Effector memory CD8-positive, alpha-beta T cell (primary cell): Measurements from ENCODE around the gene PDZRN4.

Experiments
- ATAC-seq: fragments of 150-1000 bp; cut with Tn5 transposase; replicated peaks from 2 replicates; pipeline ENCODE4 v1.10.0; 2021; ENCODE audit warnings: mild to moderate bottlenecking, moderate library complexity
- DNase-seq, 3 experiments: peaks; one replicate each; pipeline ENCODE4 v3.0.0; 2021
- H3K27ac Mint-ChIP-seq, 2 donors: one replicate each; pipeline ENCODE4 v1.8.0; 2022; ENCODE audit warnings: mild to moderate bottlenecking in 2 of 2, mixed read lengths in 2 of 2, moderate library complexity in 2 of 2
- H3K27me3 Mint-ChIP-seq, 2 donors: one replicate each; pipeline ENCODE4 v1.8.0; 2022; ENCODE audit warnings: mixed read lengths in 2 of 2
- H3K36me3 Mint-ChIP-seq: one replicate; pipeline ENCODE4 v1.8.0; 2022; ENCODE audit warnings: mild to moderate bottlenecking, moderate library complexity, mixed read lengths; ENCODE audit not compliant: insufficient read depth
- H3K4me1 Mint-ChIP-seq, 2 donors: one replicate each; pipeline ENCODE4 v1.8.0; 2022; ENCODE audit warnings: low read depth in 2 of 2, mixed read lengths in 2 of 2
- H3K4me3 Mint-ChIP-seq, 2 donors: one replicate each; pipeline ENCODE4 v1.8.0; 2022; ENCODE audit warnings: mild to moderate bottlenecking in 2 of 2, mixed read lengths in 2 of 2, moderate library complexity in 2 of 2
- H3K9me3 Mint-ChIP-seq, 2 donors: one replicate each; pipeline ENCODE4 v1.8.0; 2022; ENCODE audit warnings: mixed read lengths in 2 of 2

The PDZRN4 gene

DNA sequence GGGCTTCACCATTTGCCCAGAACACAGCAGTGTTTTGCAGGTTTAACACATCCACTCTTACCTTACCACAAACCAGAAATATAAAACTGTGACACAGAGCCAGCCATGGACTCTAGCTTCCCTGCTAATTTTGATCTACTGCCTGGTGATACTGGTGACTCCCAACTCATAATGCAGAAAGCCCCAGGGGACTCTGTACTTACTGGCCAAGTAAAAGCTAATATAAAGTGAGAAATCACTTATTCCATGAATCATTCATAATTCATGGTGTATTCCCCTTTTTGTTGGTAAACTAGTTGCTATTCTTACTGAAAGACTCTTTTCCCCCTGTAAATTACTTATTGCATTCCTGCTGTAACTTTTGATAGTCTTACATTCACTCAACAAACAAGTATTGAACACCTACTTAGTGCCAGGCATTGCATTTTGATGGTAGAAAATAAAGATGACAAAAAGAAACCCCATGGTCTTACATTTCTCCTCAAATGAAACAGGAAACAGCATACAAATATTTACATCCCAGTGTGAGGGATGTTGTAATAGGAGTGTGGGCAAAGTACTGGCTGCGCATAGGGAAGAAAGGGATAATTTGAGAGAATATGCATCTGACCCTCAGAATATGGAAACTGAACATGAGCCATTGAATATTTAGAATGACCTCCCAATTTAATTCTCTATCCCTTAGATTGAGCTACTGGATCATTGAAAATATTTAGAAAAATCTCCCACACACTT is 279.6 kb downstream of the PDZRN4 start:
- H3K36me3 Mint-ChIP-seq, result no peaks in the 10 kb centered on the region
- no peak overlapping the region for H3K4me3 Mint-ChIP-seq
- DNase-seq (no peak), ATAC-seq (no peak)
- no peaks in the 10 kb centered on the region for H3K4me1 Mint-ChIP-seq
- H3K27ac Mint-ChIP-seq, result no peak overlapping the region
- no peaks in the 10 kb centered on the region for H3K27me3 Mint-ChIP-seq
- H3K9me3 Mint-ChIP-seq, result no peaks in the 10 kb centered on the region

DNA sequence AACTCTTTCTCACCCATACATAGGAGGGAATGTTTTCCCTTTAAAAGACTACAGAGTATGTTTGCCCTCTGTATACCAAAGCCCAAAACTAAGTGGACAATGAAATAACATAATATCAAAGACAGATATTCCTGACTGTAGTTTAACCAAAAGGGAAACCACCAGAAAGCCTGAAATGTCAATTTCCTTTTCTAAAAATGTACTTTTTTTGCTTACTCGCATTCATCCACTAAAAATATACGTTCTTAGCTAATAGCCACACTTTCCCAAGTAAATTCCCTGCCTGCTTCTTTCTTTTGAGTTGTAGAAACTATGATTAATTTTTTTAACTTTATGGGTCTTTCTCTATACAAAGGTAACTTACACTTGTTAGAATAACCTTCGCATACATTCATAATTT is 280.2 kb downstream of the PDZRN4 start:
- DNase-seq (no peak), ATAC-seq (no peak)
- H3K27ac Mint-ChIP-seq, result no peak overlapping the region
- H3K9me3 Mint-ChIP-seq, result no peaks in the 10 kb centered on the region
- no peaks in the 10 kb centered on the region for H3K36me3 Mint-ChIP-seq
- no peak overlapping the region for H3K4me3 Mint-ChIP-seq
- H3K27me3 Mint-ChIP-seq, result no peaks in the 10 kb centered on the region
- no peaks in the 10 kb centered on the region for H3K4me1 Mint-ChIP-seq

- no peaks in the 10 kb centered on the region for H3K9me3 Mint-ChIP-seq
- no peak for ATAC-seq
These were observed 280.6 kb downstream of the PDZRN4 start for GRCh38 chr12:41468756-41469155.

GRCh38 chr12:41473441-41473840 is 285.3 kb downstream of the PDZRN4 start:
- Mint-ChIP-seq H3K27ac (no peak overlapping the region), H3K36me3 (no peaks in the 10 kb centered on the region), H3K27me3 (no peaks in the 10 kb centered on the region), H3K4me1 (no peaks in the 10 kb centered on the region), H3K4me3 (no peak overlapping the region), H3K9me3 (peaks cover 0 to 1% of the 10 kb centered on the region in 2 donors)
- ATAC-seq (no peak), DNase-seq (no peak)

More at GRCh38 chr12:41468756-41469155, 280.6 kb downstream of the PDZRN4 start:
- no peaks in the 10 kb centered on the region for H3K4me1 Mint-ChIP-seq
- H3K27ac Mint-ChIP-seq, result no peak overlapping the region
- H3K36me3 Mint-ChIP-seq, result no peaks in the 10 kb centered on the region
- H3K27me3 Mint-ChIP-seq, result no peaks in the 10 kb centered on the region
- DNase-seq, result no peak
- no peak overlapping the region for H3K4me3 Mint-ChIP-seq

- Mint-ChIP-seq H3K9me3 (peaks cover 0 to 1% of the 10 kb centered on the region in 2 donors), H3K27me3 (no peaks in the 10 kb centered on the region), H3K36me3 (no peaks in the 10 kb centered on the region), H3K4me3 (no peak overlapping the region), H3K4me1 (no peaks in the 10 kb centered on the region), H3K27ac (no peak overlapping the region)
- DNase-seq, result no peak
- ATAC-seq, result no peak
These were observed 285.9 kb downstream of the PDZRN4 start for GRCh38 chr12:41474001-41474400.

DNA sequence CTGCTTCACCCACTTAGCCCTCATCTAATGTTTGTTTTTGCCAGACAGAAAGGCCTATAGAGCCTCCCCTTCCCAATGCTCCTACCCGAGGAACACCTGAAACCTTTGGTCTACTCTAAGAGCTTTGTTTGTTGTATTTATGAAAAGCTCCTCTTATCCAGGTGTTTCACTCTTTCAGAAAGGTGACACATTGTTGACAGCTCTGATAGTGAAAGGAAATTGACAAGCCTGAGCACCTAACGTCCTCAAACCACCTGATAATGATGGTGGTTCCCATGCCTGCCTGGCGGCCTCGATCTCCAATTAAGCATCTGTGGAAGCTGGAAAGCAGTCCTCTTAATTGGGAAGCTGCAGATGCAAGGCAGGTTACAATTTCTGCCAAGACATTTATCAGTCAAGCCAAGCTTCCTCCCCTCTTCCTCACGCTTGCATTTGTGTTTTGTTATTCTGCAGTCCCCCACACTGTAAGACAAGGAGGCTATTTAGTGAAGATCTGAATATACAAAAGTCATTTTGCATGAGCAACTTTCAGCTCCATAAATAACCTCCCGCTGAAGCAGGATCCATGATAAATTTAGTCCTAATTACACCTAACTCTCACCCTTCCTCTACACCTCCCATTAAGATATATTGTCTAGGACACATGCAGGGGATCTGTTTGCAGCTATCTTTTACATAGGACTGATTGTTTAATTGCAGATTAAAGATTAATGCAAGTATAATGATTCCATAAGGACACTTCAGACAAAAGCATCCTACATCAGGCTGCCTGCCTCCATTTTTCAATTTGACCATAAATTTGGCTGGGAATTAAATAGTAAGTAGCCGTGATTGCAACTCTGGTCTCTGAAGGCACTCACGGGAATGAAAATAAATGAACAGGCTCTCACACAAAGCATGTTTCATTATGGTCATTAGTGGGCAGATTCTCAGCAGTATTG is 288.6 kb downstream of the PDZRN4 start:
- Mint-ChIP-seq H3K9me3 (peaks cover 0 to 1% of the 10 kb centered on the region in 2 donors), H3K4me3 (no peak overlapping the region)
- no peak for ATAC-seq

DNA sequence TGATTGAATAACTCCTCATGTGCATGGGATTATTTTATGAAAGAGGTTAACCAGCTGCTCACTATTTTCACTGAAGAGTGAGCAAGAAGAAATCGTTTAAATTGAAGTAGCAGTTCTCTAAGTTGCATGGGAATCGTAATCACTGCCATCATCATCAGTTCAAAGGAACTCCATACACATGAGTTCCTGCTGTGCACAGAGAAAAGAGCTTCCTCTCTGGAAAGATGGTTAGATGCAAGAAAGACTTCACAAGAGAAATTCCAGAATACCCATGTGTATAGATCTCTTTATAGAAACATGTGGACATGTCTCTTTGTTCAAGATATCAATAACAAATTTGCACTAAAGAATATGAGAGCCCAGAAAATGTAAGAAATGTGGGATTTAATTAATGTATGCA is 291.3 kb downstream of the PDZRN4 start:
- no peak overlapping the region for H3K4me3 Mint-ChIP-seq
- DNase-seq, result no peak
- H3K4me1 Mint-ChIP-seq, result no peaks in the 10 kb centered on the region

More for the DNA sequence above, 288.6 kb downstream of the PDZRN4 start:
- Mint-ChIP-seq H3K27me3 (no peaks in the 10 kb centered on the region), H3K36me3 (no peaks in the 10 kb centered on the region), H3K4me1 (no peaks in the 10 kb centered on the region), H3K27ac (no peak overlapping the region)
- no peak for DNase-seq

GRCh38 chr12:41485203-41485602 is 297.1 kb downstream of the PDZRN4 start:
- H3K36me3 Mint-ChIP-seq, result no peaks in the 10 kb centered on the region
- H3K27me3 Mint-ChIP-seq, result no peaks in the 10 kb centered on the region

More for the DNA sequence above, 291.3 kb downstream of the PDZRN4 start:
- no peaks in the 10 kb centered on the region for H3K27me3 Mint-ChIP-seq
- H3K9me3 Mint-ChIP-seq, result peaks cover 0 to 1% of the 10 kb centered on the region in 2 donors
- H3K27ac Mint-ChIP-seq, result no peak overlapping the region
- H3K36me3 Mint-ChIP-seq, result no peaks in the 10 kb centered on the region
- no peak for ATAC-seq

GRCh38 chr12:41486718-41487117 is 298.6 kb downstream of the PDZRN4 start:
- Mint-ChIP-seq H3K4me1 (no peaks in the 10 kb centered on the region), H3K9me3 (peaks cover 0 to 4% of the 10 kb centered on the region in 2 donors), H3K27ac (no peak overlapping the region), H3K27me3 (no peaks in the 10 kb centered on the region), H3K36me3 (no peaks in the 10 kb centered on the region), H3K4me3 (no peak overlapping the region)
- DNase-seq (no peak), ATAC-seq (no peak)

More at GRCh38 chr12:41485203-41485602, 297.1 kb downstream of the PDZRN4 start:
- DNase-seq (no peak), ATAC-seq (no peak)
- no peak overlapping the region for H3K27ac Mint-ChIP-seq
- no peaks in the 10 kb centered on the region for H3K4me1 Mint-ChIP-seq
- peaks cover 0 to 4% of the 10 kb centered on the region in 2 donors for H3K9me3 Mint-ChIP-seq
- H3K4me3 Mint-ChIP-seq, result no peak overlapping the region

- no peak for ATAC-seq
- Mint-ChIP-seq H3K9me3 (no peaks in the 10 kb centered on the region), H3K36me3 (no peaks in the 10 kb centered on the region), H3K4me3 (no peak overlapping the region), H3K27ac (no peak overlapping the region), H3K27me3 (no peaks in the 10 kb centered on the region), H3K4me1 (no peaks in the 10 kb centered on the region)
- no peak for DNase-seq
These were observed 307.9 kb downstream of the PDZRN4 start for GRCh38 chr12:41496009-41496408.

DNA sequence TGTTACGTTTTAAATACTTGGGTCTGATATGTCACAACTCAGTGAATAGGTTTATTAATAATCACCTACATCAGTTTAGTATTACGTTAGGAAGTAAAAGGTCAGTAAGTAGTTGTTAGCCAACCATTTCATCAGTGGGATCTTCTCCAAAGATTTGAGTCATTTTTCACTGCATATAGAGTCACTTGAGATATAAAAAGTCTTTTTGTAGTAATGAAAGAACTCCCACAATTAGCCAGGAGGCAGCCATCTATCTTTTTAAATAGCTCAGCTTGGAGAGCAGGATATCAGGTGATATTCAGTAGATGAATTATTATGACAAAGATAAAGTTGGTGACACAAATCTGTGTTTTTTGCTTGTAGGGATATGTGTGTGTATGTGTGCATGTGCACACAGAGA is 309.3 kb downstream of the PDZRN4 start:
- H3K4me1 Mint-ChIP-seq, result no peaks in the 10 kb centered on the region
- DNase-seq, result no peak
- H3K36me3 Mint-ChIP-seq, result no peaks in the 10 kb centered on the region
- H3K27me3 Mint-ChIP-seq, result no peaks in the 10 kb centered on the region
- H3K9me3 Mint-ChIP-seq, result no peaks in the 10 kb centered on the region
- ATAC-seq, result no peak
- no peak overlapping the region for H3K27ac Mint-ChIP-seq
- no peak overlapping the region for H3K4me3 Mint-ChIP-seq

GRCh38 chr12:41504976-41505375 is 316.9 kb downstream of the PDZRN4 start:
- ATAC-seq, result no peak
- Mint-ChIP-seq H3K27ac (no peak overlapping the region), H3K4me3 (no peak overlapping the region), H3K4me1 (no peaks in the 10 kb centered on the region), H3K36me3 (no peaks in the 10 kb centered on the region), H3K27me3 (peaks cover 0 to 6% of the 10 kb centered on the region in 2 donors), H3K9me3 (peaks cover 0 to 2% of the 10 kb centered on the region in 2 donors)
- DNase-seq, result no peak

DNA sequence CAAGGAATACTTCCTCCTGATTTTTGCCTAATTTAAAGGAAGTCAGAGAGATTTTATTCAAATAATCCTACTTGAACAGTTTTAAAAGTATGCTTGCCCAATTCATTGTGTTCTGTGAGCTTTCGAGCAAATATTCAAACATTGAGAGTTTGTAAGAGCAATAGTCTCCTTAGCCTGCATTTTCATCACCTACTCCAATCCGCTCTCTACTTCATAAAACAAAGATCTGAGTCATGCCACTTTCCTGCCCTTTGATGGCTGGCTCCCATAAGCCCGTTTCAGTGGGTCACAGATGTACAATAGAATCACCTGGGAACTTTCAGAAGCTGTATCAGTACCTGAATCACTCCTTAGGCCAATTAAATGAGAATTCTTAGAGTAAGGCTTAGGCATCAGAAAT is 319.2 kb downstream of the PDZRN4 start:
- Mint-ChIP-seq H3K36me3 (no peaks in the 10 kb centered on the region), H3K4me3 (no peak overlapping the region), H3K4me1 (no peaks in the 10 kb centered on the region), H3K27me3 (peaks cover 4 to 6% of the 10 kb centered on the region in 2 donors), H3K9me3 (peaks cover 0 to 2% of the 10 kb centered on the region in 2 donors), H3K27ac (no peak overlapping the region)
- no peak for DNase-seq
- no peak for ATAC-seq
